HEK293T (cell line): ENCODE data around the gene VSIG10L.

Experiments
- CTCF ChIA-PET: fragments of 350-600 bp; formaldehyde crosslinking; extraction: SDS; loops from one replicate; lab custom pipeline; 2021; ENCODE audit warnings: antibody characterized with exemption, inconsistent platforms; lab: Yijun Ruan, JAX
- POLR2A ChIA-PET: fragments of 350-600 bp; formaldehyde crosslinking; extraction: SDS; loops from one replicate; lab custom pipeline; 2020; ENCODE audit warnings: antibody characterized with exemption, inconsistent platforms; lab: Yijun Ruan, JAX
- DNase-seq: peaks from one replicate; pipeline ENCODE4 v3.0.0; 2012; ENCODE audit warnings: mixed read lengths; ENCODE audit errors: extremely low spot score
- ARNT ChIP-seq: fragments of 450-650 bp; IDR thresholded peaks from 2 replicates; pipeline ENCODE4 v1.6.1; 2017; ENCODE audit warnings: mild to moderate bottlenecking
- BHLHE40 ChIP-seq: fragments of 450-650 bp; IDR thresholded peaks from 2 replicates; pipeline ENCODE4 v1.6.1; 2016; ENCODE audit warnings: mild to moderate bottlenecking, moderate library complexity, borderline replicate concordance
- CTBP1 ChIP-seq: fragments of 450-650 bp; IDR thresholded peaks from 2 replicates; pipeline ENCODE4 v1.6.1; 2016; ENCODE audit warnings: borderline replicate concordance
- ELF4 ChIP-seq: fragments of 450-650 bp; IDR thresholded peaks from 2 replicates; pipeline ENCODE4 v1.6.1; 2017; ENCODE audit warnings: antibody characterized with exemption
- FOXA1 ChIP-seq: fragments of 450-650 bp; IDR thresholded peaks from 2 replicates; pipeline ENCODE4 v1.6.1; 2016; ENCODE audit warnings: mild to moderate bottlenecking
- FOXK2 ChIP-seq: fragments of 450-650 bp; IDR thresholded peaks from 2 replicates; pipeline ENCODE4 v1.6.1; 2016; ENCODE audit warnings: mild to moderate bottlenecking
- FOXM1 ChIP-seq: fragments of 450-650 bp; IDR thresholded peaks from 2 replicates; pipeline ENCODE4 v1.6.1; 2017; ENCODE audit warnings: mild to moderate bottlenecking, borderline replicate concordance
- HDGF ChIP-seq: fragments of 450-650 bp; IDR thresholded peaks from 2 replicates; pipeline ENCODE4 v1.6.1; 2017; ENCODE audit warnings: antibody characterized with exemption, borderline replicate concordance
- L3MBTL2 ChIP-seq: fragments of 450-650 bp; conservative IDR thresholded peaks from 2 replicates; pipeline ENCODE4 v1.6.1; 2016; ENCODE audit warnings: mild to moderate bottlenecking
- LEF1 ChIP-seq: fragments of 450-650 bp; IDR thresholded peaks from 2 replicates; pipeline ENCODE4 v1.6.1; 2017; ENCODE audit warnings: mild to moderate bottlenecking, borderline replicate concordance
- NFRKB ChIP-seq: fragments of 450-650 bp; IDR thresholded peaks from 2 replicates; pipeline ENCODE4 v1.6.1; 2016; ENCODE audit warnings: mild to moderate bottlenecking, moderate library complexity
- SP1 ChIP-seq: fragments of 450-650 bp; IDR thresholded peaks from 2 replicates; pipeline ENCODE4 v1.6.1; 2017
- SUZ12 ChIP-seq: fragments of 450-650 bp; IDR thresholded peaks from 2 replicates; pipeline ENCODE4 v1.6.1; 2016; ENCODE audit warnings: mild to moderate bottlenecking
- TARDBP ChIP-seq: fragments of 450-650 bp; IDR thresholded peaks from 2 replicates; pipeline ENCODE4 v1.6.1; 2016
- ZNF384 ChIP-seq: fragments of 450-650 bp; IDR thresholded peaks from 2 replicates; pipeline ENCODE4 v1.6.1; 2016
- TF ChIP-seq, protein P1 (sequence below): fragments of 450-650 bp; IDR thresholded peaks from 2 replicates; pipeline ENCODE4 v1.6.1; 2016

The VSIG10L gene

DNA sequence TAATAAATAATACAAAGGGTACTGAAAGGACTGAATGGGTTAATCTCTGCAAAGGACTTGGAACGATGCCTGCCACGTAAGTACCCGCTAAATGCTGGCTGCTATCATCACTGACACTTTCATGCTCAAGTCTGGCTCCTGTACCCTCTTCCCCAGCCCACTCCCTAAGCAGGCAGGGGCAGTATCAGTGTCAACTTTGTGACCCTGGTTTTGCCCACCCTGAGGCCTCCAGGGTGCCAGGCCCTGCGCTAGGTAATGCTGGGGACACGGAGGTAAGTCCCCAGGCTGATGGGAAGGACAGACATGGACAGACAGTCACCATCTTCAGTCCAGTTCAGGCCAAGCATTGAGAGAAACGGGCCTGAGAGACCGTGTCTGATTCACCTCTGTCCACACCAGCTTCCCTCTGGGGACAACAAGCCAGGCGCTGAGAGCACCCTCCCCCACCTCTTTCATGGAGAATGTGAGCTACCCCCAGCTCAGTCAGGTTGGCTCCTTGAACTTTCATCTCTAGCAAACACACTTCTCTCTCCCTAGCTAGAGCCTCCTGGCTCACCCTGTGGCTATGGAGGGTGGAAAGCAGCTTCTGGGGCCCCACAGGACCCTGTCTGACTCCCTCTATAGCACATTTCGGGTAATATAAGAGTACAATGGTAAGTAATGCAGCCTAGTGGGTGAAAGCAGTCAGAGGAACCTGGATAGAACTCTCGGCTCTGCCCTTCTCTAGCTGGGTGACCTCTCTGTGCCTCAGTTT is 23.4 kb upstream of the VSIG10L start:
- ChIA-PET POLR2A (interaction anchor here (0.7 to 1.5 kb wide), 8 partner anchors 8 to 32 kb away, joined by 3 to 15 read pairs (median 5); partner anchors contain the start of gene VSIG10L), CTCF (interaction anchor here (1.5 kb wide), 1 partner anchor 26 kb away, joined by 6 read pairs; no protein-coding TSS in a partner anchor)
- DNase-seq, result no peak
- TF ChIP-seq FOXA1, result no peak
- TF ChIP-seq FOXK2, result no peak
- no peak for TF ChIP-seq FOXM1
- no peak for TF ChIP-seq SP1
- TF ChIP-seq LEF1, result no peak
- no peak for TF ChIP-seq SUZ12
- TF ChIP-seq HDGF, result no peak
- no peak for TF ChIP-seq NFRKB
- TF ChIP-seq ARNT, result no peak
- TF ChIP-seq ZNF384, result no peak
- TF ChIP-seq CTBP1, result no peak
- TF ChIP-seq ELF4, result no peak
- TF ChIP-seq, protein P1, sequence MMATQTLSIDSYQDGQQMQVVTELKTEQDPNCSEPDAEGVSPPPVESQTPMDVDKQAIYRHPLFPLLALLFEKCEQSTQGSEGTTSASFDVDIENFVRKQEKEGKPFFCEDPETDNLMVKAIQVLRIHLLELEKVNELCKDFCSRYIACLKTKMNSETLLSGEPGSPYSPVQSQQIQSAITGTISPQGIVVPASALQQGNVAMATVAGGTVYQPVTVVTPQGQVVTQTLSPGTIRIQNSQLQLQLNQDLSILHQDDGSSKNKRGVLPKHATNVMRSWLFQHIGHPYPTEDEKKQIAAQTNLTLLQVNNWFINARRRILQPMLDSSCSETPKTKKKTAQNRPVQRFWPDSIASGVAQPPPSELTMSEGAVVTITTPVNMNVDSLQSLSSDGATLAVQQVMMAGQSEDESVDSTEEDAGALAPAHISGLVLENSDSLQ, result no peak
- no peak for TF ChIP-seq L3MBTL2

DNA sequence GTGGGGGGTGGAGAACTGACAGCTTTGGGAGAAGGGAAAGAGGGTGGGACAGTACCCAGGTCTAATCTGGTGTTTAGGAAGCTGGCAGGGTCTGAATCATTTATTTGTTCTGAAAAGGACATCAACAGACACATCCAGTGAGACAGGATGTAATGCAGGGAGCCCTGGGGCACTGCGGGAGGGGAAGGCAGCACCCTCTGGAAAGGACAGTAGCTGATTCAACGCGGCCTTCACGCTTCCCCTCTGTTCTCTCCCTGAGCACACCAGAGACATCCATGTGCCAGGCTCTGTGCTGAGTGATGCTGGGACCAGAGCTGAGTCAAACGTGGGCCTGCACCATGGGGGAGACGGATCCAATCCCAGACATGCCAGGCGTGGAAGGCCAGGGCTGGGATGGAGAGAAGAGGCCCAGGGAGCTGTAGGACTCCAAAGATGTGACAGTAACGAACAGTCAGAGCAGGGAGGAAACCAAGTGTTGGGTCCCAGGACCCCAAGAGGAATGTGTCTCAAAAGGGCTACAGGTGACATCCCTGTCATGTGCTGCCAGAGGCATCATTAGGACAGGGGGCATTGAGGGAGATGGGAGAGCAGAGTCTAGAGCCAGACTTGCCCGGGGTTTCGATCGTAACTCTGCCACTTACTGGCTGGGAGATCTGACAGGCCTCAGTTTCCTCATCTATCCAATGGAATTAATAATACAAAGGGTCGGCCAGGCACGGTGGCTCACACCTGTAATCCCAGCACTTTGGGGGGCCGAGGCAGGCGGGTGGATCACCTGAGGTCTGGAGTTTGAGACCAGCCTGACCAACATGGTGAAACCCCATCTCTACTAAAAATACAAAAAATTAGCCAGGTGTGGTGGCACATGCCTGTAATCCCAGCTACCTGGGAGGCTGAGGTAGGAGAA is 22.5 kb upstream of the VSIG10L start:
- ChIA-PET POLR2A (interaction anchor here (1.0 kb wide), 1 partner anchor 30 kb away, joined by 3 read pairs; no protein-coding TSS in a partner anchor), CTCF (no interaction called here)
- DNase-seq, result no peak
- TF ChIP-seq LEF1, result no peak
- TF ChIP-seq FOXA1, result no peak
- no peak for TF ChIP-seq CTBP1
- TF ChIP-seq, protein P1, result no peak
- no peak for TF ChIP-seq BHLHE40
- no peak for TF ChIP-seq ELF4
- no peak for TF ChIP-seq SUZ12
- TF ChIP-seq ZNF384, result no peak
- TF ChIP-seq SP1, result no peak
- no peak for TF ChIP-seq HDGF
- TF ChIP-seq ARNT, result no peak

DNA sequence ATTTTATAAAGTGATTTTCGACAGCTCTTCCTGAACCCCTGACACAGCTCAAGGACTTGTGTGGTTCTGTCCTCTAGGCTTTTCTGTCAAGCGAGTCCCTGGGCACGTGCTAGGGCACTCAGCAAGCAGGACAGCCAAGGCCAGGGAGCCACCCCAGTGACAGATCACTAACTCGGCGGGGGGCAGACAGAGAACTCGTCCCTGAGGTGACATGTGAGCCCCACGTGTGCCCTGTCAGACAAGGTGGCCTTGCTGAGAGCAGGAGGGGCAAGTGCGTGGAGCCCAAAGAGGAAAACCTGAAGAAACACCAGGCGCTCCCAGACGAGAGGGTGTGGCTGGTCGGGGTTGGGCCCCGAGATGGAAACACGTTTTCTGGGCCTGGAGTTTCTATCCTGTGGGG is 19.3 kb upstream of the VSIG10L start:
- POLR2A ChIA-PET, result interaction anchor here (0.9 kb wide), 1 partner anchor 21 kb away, joined by 3 read pairs; no protein-coding TSS in a partner anchor

DNA sequence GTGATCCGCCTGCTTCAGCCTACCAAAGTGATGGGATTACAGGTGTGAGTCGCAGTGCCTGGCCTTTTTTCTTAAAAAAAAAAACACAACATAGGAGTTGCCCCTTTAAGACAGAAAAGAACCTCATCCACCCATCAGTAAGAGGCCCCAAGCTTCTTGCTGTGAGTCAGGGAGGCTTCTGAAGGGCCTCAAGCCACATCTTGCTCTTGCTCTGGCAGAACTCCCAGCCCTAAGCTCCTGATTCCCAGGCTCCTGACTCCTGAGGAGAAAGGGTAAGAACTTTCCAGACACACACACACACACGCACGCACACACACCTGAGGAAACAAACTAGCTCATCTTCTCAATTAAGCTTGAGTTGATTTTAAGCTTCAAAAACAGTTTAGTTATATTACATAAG is 17.4 kb upstream of the VSIG10L start:
- ChIA-PET CTCF (no interaction called here), POLR2A (interaction anchor here (0.8 kb wide), 1 partner anchor 8 kb away, joined by 5 read pairs; no protein-coding TSS in a partner anchor)
- no peak for DNase-seq
- TF ChIP-seq ARNT (no peak), L3MBTL2 (no peak), FOXA1 (no peak), FOXK2 (no peak), LEF1 (no peak), BHLHE40 (no peak), TARDBP (no peak), CTBP1 (no peak), SP1 (no peak), NFRKB (no peak), ZNF384 (no peak), FOXM1 (no peak), SUZ12 (no peak)
- TF ChIP-seq, protein P1, result no peak

More for the DNA sequence above, 19.3 kb upstream of the VSIG10L start:
- CTCF ChIA-PET, result no interaction called here
- no peak for TF ChIP-seq FOXA1
- no peak for TF ChIP-seq BHLHE40
- no peak for TF ChIP-seq NFRKB
- TF ChIP-seq ELF4, result no peak
- no peak for TF ChIP-seq CTBP1
- TF ChIP-seq TARDBP, result no peak
- TF ChIP-seq HDGF, result no peak
- no peak for DNase-seq

DNA sequence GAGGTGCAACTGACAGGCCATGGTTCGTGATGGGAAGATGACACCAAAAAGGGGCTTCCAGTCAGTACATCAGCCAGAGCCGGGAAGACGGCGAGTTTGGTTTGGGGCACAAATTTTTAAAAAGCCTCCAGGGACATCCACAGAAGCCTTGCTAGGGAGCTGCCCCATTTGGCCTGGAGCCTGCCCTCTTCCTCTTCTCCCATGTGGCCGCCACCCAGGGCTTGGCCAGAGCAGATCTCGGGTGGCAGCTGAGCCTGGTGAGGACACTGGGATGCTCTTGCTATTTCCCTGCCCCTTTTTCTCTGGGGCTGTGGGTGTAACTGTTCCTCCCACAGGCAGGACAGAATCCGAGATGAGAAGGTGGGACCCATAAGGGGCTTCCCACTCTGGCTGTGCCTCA is 16.0 kb upstream of the VSIG10L start:
- POLR2A ChIA-PET, result interaction anchor here (1.7 kb wide), 1 partner anchor 8 kb away, joined by 6 read pairs; the partner anchor contains the start of gene ETFB
- CTCF ChIA-PET, result no interaction called here
- no peak for DNase-seq
- no peak for TF ChIP-seq NFRKB
- no peak for TF ChIP-seq ARNT
- no peak for TF ChIP-seq LEF1
- TF ChIP-seq BHLHE40, result no peak
- no peak for TF ChIP-seq HDGF
- no peak for TF ChIP-seq SUZ12
- no peak for TF ChIP-seq SP1
- no peak for TF ChIP-seq FOXA1
- TF ChIP-seq FOXM1, result no peak
- TF ChIP-seq CTBP1, result no peak
- no peak for TF ChIP-seq FOXK2
- TF ChIP-seq, protein P1, result no peak
- no peak for TF ChIP-seq TARDBP
- no peak for TF ChIP-seq ZNF384
- no peak for TF ChIP-seq ELF4
- no peak for TF ChIP-seq L3MBTL2
